Psoas muscle (tissue), 8 donors: Measurements from ENCODE around the gene PLEKHA6. TPM values are rescaled to one million over a fixed set of nuclear protein-coding genes. Genes with fewer than 3 reads are reported as not detected.
A peak's percentile ranks its signal among the peaks of the same experiment; 100 is the strongest.

Experiments used
- ATAC-seq, 4 donors: fragments of 200-7000 bp; cut with Tn5 transposase; one replicate each; pipeline ENCODE4 v1.9.1; 2020; ENCODE audit warnings: moderate library complexity in 3 of 4, mild to moderate bottlenecking in 2 of 4
- DNase-seq, 2 donors: peaks; one replicate each; pipeline ENCODE4 v3.0.0-alpha.2; 2020
- H3K27ac ChIP-seq: fragments of 200-600 bp; one replicate; pipeline ENCODE4 v1.8.0; 2022
- H3K27me3 ChIP-seq, 3 donors: fragments of 200-600 bp in 1 of 3; one replicate each; pipeline versions ENCODE4 v1.6.1 to v1.8.0; 2013 to 2022; ENCODE audit warnings: low read length in 2 of 3, mild to moderate bottlenecking in 2 of 3, moderate library complexity in 1 of 3; ENCODE audit not compliant: insufficient read depth in 3 of 3
- H3K36me3 ChIP-seq, 2 donors: fragments of 200-600 bp in 1 of 2; one replicate each; pipeline versions ENCODE4 v1.6.1 to v1.8.0; 2013 to 2022; ENCODE audit warnings: low read depth in 1 of 2, mild to moderate bottlenecking in 1 of 2, moderate library complexity in 1 of 2; ENCODE audit not compliant: insufficient read depth in 1 of 2
- H3K4me1 ChIP-seq: fragments of 200-600 bp; one replicate; pipeline ENCODE4 v1.8.0; 2022
- H3K4me3 ChIP-seq: fragments of 200-600 bp; one replicate; pipeline ENCODE4 v1.8.0; 2022; ENCODE audit warnings: mild to moderate bottlenecking
- H3K9me3 ChIP-seq: fragments of 200-600 bp; one replicate; pipeline ENCODE4 v1.8.0; 2022
- WGBS, 3 donors: extraction: QIAGEN DNeasy Blood & Tissue Kit; methylation state at CpG; one replicate each; pipeline versions ENCODE4 v1.1.6 to v1.1.7; 2013; 5-methylcytosine and 5-hydroxymethylcytosine counted together
- intact Hi-C, 2 donors: fragments of 100-400 bp; cut with DNase I; formaldehyde crosslinking; loops; one replicate each; pipeline versions ENCODE4 v1.11.0 to v1.14.2; 2022
- polyA plus RNA-seq, 3 donors: library from polyadenylated mRNA; stranded (reverse); fragments of 200-250 nt; gene quantifications; one replicate each; pipeline ENCODE4 v1.2.3, GENCODE V29; 2013
- total RNA-seq, 4 donors: library from RNA; stranded (reverse); fragmentation: NEBNext Ultra II Directional in 2 of 4; extraction: Animal tissue kit (Norgen Biotek cat#: 25700) in 2 of 4; gene quantifications; one replicate each; pipeline versions ENCODE4 v1.2.1 to v1.2.4, GENCODE V29; 2021 to 2023
- TF ChIP-seq, protein P1 (sequence below): fragments of 200-600 bp; IDR thresholded peaks from one replicate; pipeline ENCODE4 v1.8.0; 2022; ENCODE audit warnings: antibody characterized with exemption
- donor health status: healthy with polysubstance abuse.
- donor health status: DM: no; HTN: no; CAD: no; lungs with moderate emphysema.
- donor health status: Bipolar disorder and iron deficiency.
- donor health status: healthy.
- donor health status: DM: yes; HTN: yes; CAD: no.
- donor health status: DM: no; HTN: no; CAD: no.
- donor health status: DM: no; HTN: no; CAD: no.
- donor health status: DM: yes; HTN: yes; CAD: no.

PLEKHA6 gene
- total and polyA plus RNA-seq, 7 donors, result 0.92 to 7.1 (median 1.7) TPM

DNA sequence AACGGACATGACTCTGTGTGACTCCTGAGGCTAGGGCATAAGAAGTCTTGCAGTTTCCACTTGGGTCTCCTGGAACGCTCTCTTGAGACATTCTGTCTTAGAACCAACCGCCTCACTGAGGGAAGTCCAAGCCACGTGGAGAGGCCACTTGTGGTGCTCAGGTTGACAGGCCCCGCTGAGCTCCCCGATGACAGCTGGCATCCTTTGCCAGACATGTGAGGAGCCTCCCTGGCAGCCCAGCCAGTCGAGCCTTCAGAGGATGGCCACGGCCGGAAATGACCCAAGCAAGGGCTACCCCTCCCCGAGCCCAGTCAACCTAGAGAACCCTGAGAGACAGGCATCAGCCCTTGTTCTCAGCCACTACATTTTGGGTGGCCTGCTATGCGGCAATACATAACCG lies 20.7 kb downstream of the PLEKHA6 start:
- WGBS, 3 donors, result 81 to 96% (median 85%) methylated on average over 12 of the region's 12 CpGs
- intact Hi-C loops, result no loop called here
- peak in 1 of 4 donors; percentile 41 for ATAC-seq
- DNase-seq, result no peak
- Histone ChIP-seq H3K27me3 (no peaks in the 10 kb centered on the region), H3K9me3 (no peaks in the 10 kb centered on the region), H3K4me3 (no peak overlapping the region), H3K27ac (no peak overlapping the region), H3K36me3 (no peaks in the 10 kb centered on the region), H3K4me1 (no peaks in the 10 kb centered on the region)
- TF ChIP-seq, protein P1, sequence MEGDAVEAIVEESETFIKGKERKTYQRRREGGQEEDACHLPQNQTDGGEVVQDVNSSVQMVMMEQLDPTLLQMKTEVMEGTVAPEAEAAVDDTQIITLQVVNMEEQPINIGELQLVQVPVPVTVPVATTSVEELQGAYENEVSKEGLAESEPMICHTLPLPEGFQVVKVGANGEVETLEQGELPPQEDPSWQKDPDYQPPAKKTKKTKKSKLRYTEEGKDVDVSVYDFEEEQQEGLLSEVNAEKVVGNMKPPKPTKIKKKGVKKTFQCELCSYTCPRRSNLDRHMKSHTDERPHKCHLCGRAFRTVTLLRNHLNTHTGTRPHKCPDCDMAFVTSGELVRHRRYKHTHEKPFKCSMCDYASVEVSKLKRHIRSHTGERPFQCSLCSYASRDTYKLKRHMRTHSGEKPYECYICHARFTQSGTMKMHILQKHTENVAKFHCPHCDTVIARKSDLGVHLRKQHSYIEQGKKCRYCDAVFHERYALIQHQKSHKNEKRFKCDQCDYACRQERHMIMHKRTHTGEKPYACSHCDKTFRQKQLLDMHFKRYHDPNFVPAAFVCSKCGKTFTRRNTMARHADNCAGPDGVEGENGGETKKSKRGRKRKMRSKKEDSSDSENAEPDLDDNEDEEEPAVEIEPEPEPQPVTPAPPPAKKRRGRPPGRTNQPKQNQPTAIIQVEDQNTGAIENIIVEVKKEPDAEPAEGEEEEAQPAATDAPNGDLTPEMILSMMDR, result no peak

GRCh38 chr1:204338360-204338759 lies 21.4 kb downstream of the PLEKHA6 start:
- Histone ChIP-seq H3K27ac (no peak overlapping the region), H3K27me3 (no peaks in the 10 kb centered on the region), H3K4me1 (no peaks in the 10 kb centered on the region), H3K9me3 (no peaks in the 10 kb centered on the region), H3K36me3 (no peaks in the 10 kb centered on the region), H3K4me3 (no peak overlapping the region)
- intact Hi-C loops, result no loop called here
- TF ChIP-seq, protein P1, result no peak
- DNase-seq (no peak), ATAC-seq (no peak)
- 56 to 74% (median 59%) methylated on average over 2 of the region's 2 CpGs for WGBS, 3 donors

GRCh38 chr1:204337583-204337982 lies 22.1 kb downstream of the PLEKHA6 start:
- no peak overlapping the region for H3K27ac ChIP-seq
- H3K4me1 ChIP-seq, result no peaks in the 10 kb centered on the region
- no peaks in the 10 kb centered on the region for H3K27me3 ChIP-seq
- WGBS, 3 donors, result 88 to 93% (median 93%) methylated on average over 6 of the region's 6 CpGs
- no peaks in the 10 kb centered on the region for H3K9me3 ChIP-seq
- intact Hi-C loops, result no loop called here
- no peaks in the 10 kb centered on the region for H3K36me3 ChIP-seq
- no peak overlapping the region for H3K4me3 ChIP-seq
- no peak for ATAC-seq
- TF ChIP-seq, protein P1, result no peak
- DNase-seq, result no peak

DNA sequence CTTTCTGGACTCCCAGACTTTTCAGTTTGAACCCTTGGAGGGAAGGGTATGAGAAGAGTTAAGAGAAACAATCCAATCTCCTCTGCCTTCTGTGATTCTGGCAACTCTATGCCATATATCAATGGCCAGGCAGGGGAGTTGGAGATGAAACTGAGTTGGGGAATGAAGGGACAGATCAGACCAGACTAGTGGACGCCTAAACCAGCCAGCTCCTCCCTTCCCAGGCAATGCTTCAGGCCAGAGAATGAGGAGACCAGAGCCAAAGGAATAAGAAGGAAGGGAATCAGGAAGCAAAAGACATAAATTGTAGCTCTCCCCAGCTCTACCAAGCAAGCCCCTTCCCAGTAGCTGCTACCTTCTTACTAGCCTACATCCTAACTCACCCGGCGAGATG lies 22.7 kb downstream of the PLEKHA6 start:
- Histone ChIP-seq H3K27me3 (no peaks in the 10 kb centered on the region), H3K9me3 (no peaks in the 10 kb centered on the region), H3K27ac (no peak overlapping the region), H3K4me1 (no peaks in the 10 kb centered on the region), H3K4me3 (no peak overlapping the region), H3K36me3 (no peaks in the 10 kb centered on the region)
- DNase-seq (no peak), ATAC-seq (no peak)
- TF ChIP-seq, protein P1, result no peak
- 81 to 92% (median 88%) methylated on average over 3 of the region's 3 CpGs for WGBS, 3 donors
- intact Hi-C loops, result no loop called here

DNA sequence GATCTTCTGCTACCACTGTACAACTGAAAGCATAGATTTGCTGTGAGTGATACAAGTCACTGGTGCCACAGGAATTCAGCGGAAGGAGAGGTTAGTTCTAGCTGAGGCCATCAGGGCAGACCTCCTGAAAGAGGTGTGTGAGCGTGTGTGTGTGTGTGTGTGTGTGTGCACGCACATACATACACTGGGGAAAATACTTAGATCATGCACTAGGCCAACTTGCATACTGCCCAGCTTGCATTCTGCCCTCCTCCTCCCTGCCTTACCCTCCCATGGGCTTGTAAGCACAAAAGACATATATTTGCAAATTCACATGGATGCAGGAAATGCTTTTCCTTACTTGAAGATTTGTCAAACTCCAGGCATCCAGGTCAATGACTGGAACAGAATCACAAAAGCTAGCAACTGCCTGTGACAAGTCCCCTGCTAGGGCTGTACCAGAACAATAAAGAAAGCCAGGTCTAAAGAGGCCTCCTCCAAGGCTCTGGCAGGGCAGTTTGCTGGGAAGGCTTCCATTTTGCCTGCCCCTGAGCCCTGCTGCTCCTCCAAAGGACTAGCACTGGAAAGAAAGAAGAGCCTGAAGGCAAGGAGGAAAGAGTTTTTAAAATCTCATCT lies 23.2 kb downstream of the PLEKHA6 start:
- WGBS, 3 donors, result 80 to 96% (median 95%) methylated on average over 3 of the region's 3 CpGs
- DNase-seq, result no peak
- H3K4me1 ChIP-seq, result no peaks in the 10 kb centered on the region
- TF ChIP-seq, protein P1, result no peak
- no peaks in the 10 kb centered on the region for H3K9me3 ChIP-seq
- H3K36me3 ChIP-seq, result no peaks in the 10 kb centered on the region
- no peak for ATAC-seq
- intact Hi-C loops, result no loop called here
- H3K27ac ChIP-seq, result no peak overlapping the region
- no peak overlapping the region for H3K4me3 ChIP-seq
- H3K27me3 ChIP-seq, result no peaks in the 10 kb centered on the region
